Measurements from ENCODE around the gene BAZ1A.

Gene BAZ1A

GRCh38 chr14:34875031-34875922 is at the start of gene BAZ1A:
Gene BAZ1A, minus strand, starts transcription at chr14:34875360. Its CDS starts 756 bp downstream, at chr14:34874604.
- peak; percentile 45 for DNase-seq

GRCh38 chr14:34920339-34920738 is 45.2 kb upstream of the BAZ1A start:
- DNase-seq: no peak

- no peak for DNase-seq
These were observed 38.5 kb upstream of the BAZ1A start for GRCh38 chr14:34913619-34914018.

GRCh38 chr14:34912966-34913365 is 37.8 kb upstream of the BAZ1A start:
- no peak for DNase-seq

- no peak for DNase-seq
These were observed 37.0 kb upstream of the BAZ1A start for GRCh38 chr14:34912182-34912581.

- no peak for DNase-seq
These were observed 36.3 kb upstream of the BAZ1A start for GRCh38 chr14:34911209-34912150.

GRCh38 chr14:34906287-34906686 is 31.1 kb upstream of the BAZ1A start:
- no peak for DNase-seq

- no peak for DNase-seq
These were observed 20.1 kb upstream of the BAZ1A start for GRCh38 chr14:34895277-34895676.

GRCh38 chr14:34890937-34891336 is 15.8 kb upstream of the BAZ1A start:
- no peak for DNase-seq

- DNase-seq: no peak
These were observed 13.0 kb upstream of the BAZ1A start for GRCh38 chr14:34888186-34888585.

GRCh38 chr14:34883954-34884353 is 8.8 kb upstream of the BAZ1A start:
- no peak for DNase-seq

GRCh38 chr14:34874386-34875030 is 652 bp downstream of the BAZ1A start:
- peak; percentile 35 for DNase-seq

GRCh38 chr14:34873589-34874385 is 1.4 kb downstream of the BAZ1A start:
- DNase-seq: peak; percentile 90

- peak; percentile 5 for DNase-seq
These were observed 2.2 kb downstream of the BAZ1A start for GRCh38 chr14:34872822-34873588.

GRCh38 chr14:34867199-34867598 is 8.0 kb downstream of the BAZ1A start:
- no peak for DNase-seq

- DNase-seq: no peak
These were observed 9.1 kb downstream of the BAZ1A start for GRCh38 chr14:34865889-34866574.

GRCh38 chr14:34863844-34864243 is 11.3 kb downstream of the BAZ1A start:
- DNase-seq: no peak

- DNase-seq: no peak
These were observed 16.4 kb downstream of the BAZ1A start for GRCh38 chr14:34858765-34859164.

- DNase-seq: no peak
These were observed 17.3 kb downstream of the BAZ1A start for GRCh38 chr14:34857689-34858449.

- DNase-seq: no peak
These were observed 22.1 kb downstream of the BAZ1A start for GRCh38 chr14:34853041-34853440.
